HFFc6 (cell line): ENCODE data around the gene KLHL1. TPM values are rescaled to one million over a fixed set of nuclear protein-coding genes. Genes with fewer than 3 reads are reported as not detected.

ENCODE experiments used
- DNase-seq: peaks from one replicate; pipeline ENCODE4 v3.0.0-alpha.2; 2018
- H3K27ac Mint-ChIP-seq: 2 replicates; pipeline ENCODE4 v1.8.0; 2020; ENCODE audit warnings: mild to moderate bottlenecking, mixed read lengths
- H3K27me3 Mint-ChIP-seq: 2 replicates; pipeline ENCODE4 v1.8.0; 2021; ENCODE audit warnings: mild to moderate bottlenecking, moderate library complexity, mixed read lengths; ENCODE audit not compliant: insufficient read depth
- H3K36me3 Mint-ChIP-seq: 2 replicates; pipeline ENCODE4 v1.8.0; 2021; ENCODE audit warnings: low read depth, mixed read lengths
- H3K4me1 Mint-ChIP-seq: 2 replicates; pipeline ENCODE4 v1.8.0; 2020; ENCODE audit warnings: low read depth, mixed read lengths
- H3K4me3 Mint-ChIP-seq: 2 replicates; pipeline ENCODE4 v1.8.0; 2020; ENCODE audit warnings: mild to moderate bottlenecking, moderate library complexity, mixed read lengths
- H3K9me3 Mint-ChIP-seq: 2 replicates; pipeline ENCODE4 v1.8.0; 2020; ENCODE audit warnings: mild to moderate bottlenecking, mixed read lengths
- total RNA-seq, 6 experiments: library from RNA; stranded (reverse); fragmentation: NEBNext Ultra II Directional; extraction: Animal tissue kit (Norgen Biotek cat#: 25700); gene quantifications; 2 replicates in 1 of 6; 3 replicates in 5 of 6; pipeline ENCODE4 v1.2.3, GENCODE V29; 2021
- TF ChIP-seq, protein P1 (sequence below): fragments of 200-600 bp; sonication (generic); IDR thresholded peaks from 2 replicates; pipeline ENCODE4 v1.5.0; 2021; ENCODE audit warnings: antibody characterized with exemption, mild to moderate bottlenecking

The KLHL1 gene
- total RNA-seq, 6 experiments from 2014 or later = not detected

DNA sequence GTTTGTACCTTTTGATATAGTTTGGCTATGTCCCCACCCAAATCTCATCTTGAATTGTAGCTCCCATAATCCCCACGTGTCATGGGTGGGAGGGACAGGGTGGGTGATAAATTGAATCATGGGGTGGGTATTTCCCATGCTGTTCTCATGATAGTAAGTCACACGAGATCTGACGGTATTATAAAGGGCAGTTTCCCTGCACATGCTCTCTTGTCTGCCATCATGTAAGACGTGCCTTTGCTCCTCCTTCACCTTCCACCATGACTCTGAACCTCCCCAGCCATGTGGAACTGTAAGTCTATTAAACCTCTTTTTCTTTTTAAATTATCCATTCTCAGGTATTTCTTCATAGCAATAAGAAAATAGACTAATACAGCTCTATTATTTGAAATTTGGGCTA is 331.3 kb downstream of the KLHL1 start:
- TF ChIP-seq, protein P1, sequence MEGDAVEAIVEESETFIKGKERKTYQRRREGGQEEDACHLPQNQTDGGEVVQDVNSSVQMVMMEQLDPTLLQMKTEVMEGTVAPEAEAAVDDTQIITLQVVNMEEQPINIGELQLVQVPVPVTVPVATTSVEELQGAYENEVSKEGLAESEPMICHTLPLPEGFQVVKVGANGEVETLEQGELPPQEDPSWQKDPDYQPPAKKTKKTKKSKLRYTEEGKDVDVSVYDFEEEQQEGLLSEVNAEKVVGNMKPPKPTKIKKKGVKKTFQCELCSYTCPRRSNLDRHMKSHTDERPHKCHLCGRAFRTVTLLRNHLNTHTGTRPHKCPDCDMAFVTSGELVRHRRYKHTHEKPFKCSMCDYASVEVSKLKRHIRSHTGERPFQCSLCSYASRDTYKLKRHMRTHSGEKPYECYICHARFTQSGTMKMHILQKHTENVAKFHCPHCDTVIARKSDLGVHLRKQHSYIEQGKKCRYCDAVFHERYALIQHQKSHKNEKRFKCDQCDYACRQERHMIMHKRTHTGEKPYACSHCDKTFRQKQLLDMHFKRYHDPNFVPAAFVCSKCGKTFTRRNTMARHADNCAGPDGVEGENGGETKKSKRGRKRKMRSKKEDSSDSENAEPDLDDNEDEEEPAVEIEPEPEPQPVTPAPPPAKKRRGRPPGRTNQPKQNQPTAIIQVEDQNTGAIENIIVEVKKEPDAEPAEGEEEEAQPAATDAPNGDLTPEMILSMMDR = no peak
- H3K27ac Mint-ChIP-seq = no peak overlapping the region
- peaks cover 28% of the 10 kb centered on the region for H3K9me3 Mint-ChIP-seq
- H3K4me3 Mint-ChIP-seq = no peak overlapping the region
- no peaks in the 10 kb centered on the region for H3K36me3 Mint-ChIP-seq
- no peaks in the 10 kb centered on the region for H3K27me3 Mint-ChIP-seq
- no peak for DNase-seq
- no peaks in the 10 kb centered on the region for H3K4me1 Mint-ChIP-seq

DNA sequence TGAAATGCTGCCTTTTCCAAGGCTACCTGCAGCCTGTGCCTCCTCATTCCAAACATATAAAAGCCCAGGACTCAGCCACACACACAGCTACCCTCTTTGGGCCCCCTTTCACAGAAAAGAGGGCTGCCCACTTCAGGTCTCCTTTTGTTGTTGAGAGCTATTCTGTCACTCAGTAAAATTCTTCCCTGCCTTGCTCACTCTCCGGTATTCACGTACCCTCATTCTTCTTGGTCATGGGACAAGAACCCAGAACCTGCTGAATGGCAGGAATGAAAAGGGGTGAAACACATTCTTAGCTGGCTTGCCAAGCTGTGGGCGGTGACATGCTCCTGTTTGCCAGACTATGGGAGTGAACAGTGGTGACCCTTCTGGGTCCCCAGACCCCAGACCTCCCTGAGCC is 338.6 kb downstream of the KLHL1 start:
- DNase-seq = no peak
- TF ChIP-seq, protein P1 = no peak
- Mint-ChIP-seq H3K36me3 (no peaks in the 10 kb centered on the region; the same call in 1 of the 2 replicates), H3K4me3 (no peak overlapping the region), H3K9me3 (peaks cover 23% of the 10 kb centered on the region), H3K27ac (no peak overlapping the region), H3K27me3 (no peaks in the 10 kb centered on the region), H3K4me1 (no peaks in the 10 kb centered on the region)

DNA sequence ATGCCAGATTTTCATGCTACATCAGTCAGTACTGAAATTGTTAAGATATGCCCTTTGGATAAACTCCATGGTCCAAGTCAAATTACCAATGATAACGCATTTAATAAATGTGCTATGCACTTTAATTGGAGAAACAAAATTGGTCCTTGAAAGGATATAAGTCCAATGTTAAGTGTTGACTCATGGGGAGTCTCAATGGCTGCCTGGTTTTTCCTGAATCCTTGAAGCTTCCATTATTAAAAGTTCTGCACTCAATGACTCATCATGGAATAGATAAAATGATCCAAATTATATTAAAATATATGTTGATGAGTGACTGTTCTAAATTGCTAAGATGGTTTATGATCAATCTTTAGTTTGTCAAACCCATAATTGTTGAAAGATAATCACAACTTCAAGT is 346.7 kb downstream of the KLHL1 start:
- H3K4me3 Mint-ChIP-seq = no peak overlapping the region
- H3K27me3 Mint-ChIP-seq = no peaks in the 10 kb centered on the region
- TF ChIP-seq, protein P1 = no peak

DNA sequence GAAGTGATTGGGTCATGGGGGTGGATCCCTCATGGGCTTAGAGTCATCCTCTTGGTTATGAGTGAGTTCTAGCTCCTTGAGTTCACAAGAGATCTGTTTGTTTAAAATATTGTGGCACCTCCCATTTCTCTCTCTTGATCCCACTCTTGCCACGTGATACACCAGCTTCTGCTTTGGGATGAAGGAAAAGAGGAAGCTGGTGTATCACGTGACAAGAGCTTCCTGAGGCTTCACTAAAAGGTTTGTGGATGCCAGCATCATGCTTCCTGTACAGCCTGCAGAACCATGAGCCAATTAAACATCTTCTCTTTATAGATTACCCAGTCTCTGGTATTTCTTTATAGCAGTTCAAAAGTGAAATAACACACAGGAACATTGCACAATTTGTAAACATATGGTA is 353.2 kb downstream of the KLHL1 start:
- DNase-seq = no peak
- Mint-ChIP-seq H3K27me3 (no peaks in the 10 kb centered on the region), H3K4me3 (no peak overlapping the region), H3K27ac (no peak overlapping the region), H3K4me1 (no peaks in the 10 kb centered on the region), H3K9me3 (peaks cover 29% of the 10 kb centered on the region), H3K36me3 (no peaks in the 10 kb centered on the region)
- TF ChIP-seq, protein P1 = no peak

More for the DNA sequence above, 346.7 kb downstream of the KLHL1 start:
- DNase-seq = no peak
- H3K36me3 Mint-ChIP-seq = no peaks in the 10 kb centered on the region
- no peak overlapping the region for H3K27ac Mint-ChIP-seq
- peaks cover 24% of the 10 kb centered on the region for H3K9me3 Mint-ChIP-seq
- no peaks in the 10 kb centered on the region for H3K4me1 Mint-ChIP-seq

DNA sequence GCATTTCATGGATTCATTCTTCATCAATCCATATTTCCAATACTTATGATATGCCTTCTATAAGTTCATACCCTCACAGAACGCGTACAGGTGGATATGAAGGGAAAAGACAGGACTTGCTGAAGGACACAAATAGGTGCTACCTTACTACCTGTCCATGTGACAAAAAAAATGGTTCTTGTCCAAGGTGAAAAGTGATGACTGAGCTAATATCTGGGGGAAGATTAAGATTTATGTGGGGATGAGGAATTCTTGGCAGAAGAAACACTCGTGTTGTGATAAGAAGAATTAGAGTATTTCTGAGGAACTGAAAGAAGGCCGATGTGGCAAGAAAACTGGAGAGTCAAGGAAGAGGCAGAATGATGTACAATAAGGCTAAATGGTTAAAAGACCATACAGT is 357.0 kb downstream of the KLHL1 start:
- TF ChIP-seq, protein P1 = no peak
- Mint-ChIP-seq H3K27me3 (no peaks in the 10 kb centered on the region), H3K27ac (no peak overlapping the region), H3K9me3 (peaks cover 32% of the 10 kb centered on the region), H3K4me3 (no peak overlapping the region), H3K36me3 (no peaks in the 10 kb centered on the region), H3K4me1 (no peaks in the 10 kb centered on the region)
- no peak for DNase-seq
